Chondrocyte (in vitro differentiated cells): Measurements from ENCODE around the gene VPS8. TPM values are rescaled to one million over a fixed set of nuclear protein-coding genes. Genes with fewer than 3 reads are reported as not detected.
"Not testable (repeated sequence)": the region's sequence is repeated elsewhere in the genome, so short reads cannot be mapped to it uniquely, and the experiment has no call there.

Experiments
- DNase-seq: peaks from one replicate; pipeline ENCODE4 v3.0.0; 2021; ENCODE audit warnings: mixed read lengths, low spot score
- H3K27ac Mint-ChIP-seq: one replicate; pipeline ENCODE4 v1.8.0; 2021; ENCODE audit warnings: mild to moderate bottlenecking, moderate library complexity, mixed read lengths; ENCODE audit not compliant: unreplicated experiment
- H3K27me3 Mint-ChIP-seq: 2 replicates; pipeline ENCODE4 v1.8.0; 2021; ENCODE audit warnings: low read depth, mixed read lengths
- H3K36me3 Mint-ChIP-seq: 2 replicates; pipeline ENCODE4 v1.8.0; 2021; ENCODE audit warnings: low read depth, mixed read lengths
- H3K4me1 Mint-ChIP-seq: 2 replicates; pipeline ENCODE4 v1.8.0; 2021; ENCODE audit warnings: low read depth, mild to moderate bottlenecking, mixed read lengths
- H3K4me3 Mint-ChIP-seq: one replicate; pipeline ENCODE4 v1.8.0; 2021; ENCODE audit warnings: mild to moderate bottlenecking, moderate library complexity, mixed read lengths; ENCODE audit not compliant: unreplicated experiment
- H3K9me3 Mint-ChIP-seq: 2 replicates; pipeline ENCODE4 v1.8.0; 2021; ENCODE audit warnings: low read depth, mixed read lengths
- total RNA-seq: library from RNA; stranded (reverse); gene quantifications from 3 replicates; pipeline ENCODE4 v1.2.1, GENCODE V29; 2021
- TF ChIP-seq, protein P1 (sequence below): fragments of 200-600 bp; sonication (generic); IDR thresholded peaks from 2 replicates; pipeline ENCODE4 v1.5.0; 2021; ENCODE audit warnings: antibody characterized with exemption, mild to moderate bottlenecking, moderate library complexity

VPS8 gene
- total RNA-seq, 1 donor from 2014 or later = 53.7 TPM

DNA sequence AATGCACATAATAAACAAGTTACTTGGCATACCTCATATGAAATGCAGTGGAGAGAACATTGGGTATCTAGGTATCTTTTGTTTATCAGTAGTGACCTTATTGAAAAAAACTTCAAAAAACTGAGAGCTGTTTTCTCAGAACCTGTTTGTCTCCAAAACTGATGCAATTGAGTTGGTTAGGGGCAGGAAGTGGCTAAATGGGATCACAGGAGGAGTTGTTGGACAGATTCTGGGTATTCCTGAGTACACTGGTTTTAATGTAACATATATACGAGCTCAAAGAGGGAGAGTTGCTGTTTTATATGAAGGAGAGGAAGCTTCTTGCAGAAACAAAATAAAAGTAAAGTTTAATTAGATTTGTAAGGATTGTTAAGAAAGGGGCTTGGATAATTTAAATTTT, 181.4 kb downstream of the VPS8 start:
- Mint-ChIP-seq H3K4me1 (no peaks in the 10 kb centered on the region), H3K4me3 (no peak overlapping the region), H3K27me3 (no peaks in the 10 kb centered on the region), H3K9me3 (no peaks in the 10 kb centered on the region), H3K36me3 (peaks cover 2% of the 10 kb centered on the region), H3K27ac (no peak overlapping the region)
- TF ChIP-seq, protein P1, sequence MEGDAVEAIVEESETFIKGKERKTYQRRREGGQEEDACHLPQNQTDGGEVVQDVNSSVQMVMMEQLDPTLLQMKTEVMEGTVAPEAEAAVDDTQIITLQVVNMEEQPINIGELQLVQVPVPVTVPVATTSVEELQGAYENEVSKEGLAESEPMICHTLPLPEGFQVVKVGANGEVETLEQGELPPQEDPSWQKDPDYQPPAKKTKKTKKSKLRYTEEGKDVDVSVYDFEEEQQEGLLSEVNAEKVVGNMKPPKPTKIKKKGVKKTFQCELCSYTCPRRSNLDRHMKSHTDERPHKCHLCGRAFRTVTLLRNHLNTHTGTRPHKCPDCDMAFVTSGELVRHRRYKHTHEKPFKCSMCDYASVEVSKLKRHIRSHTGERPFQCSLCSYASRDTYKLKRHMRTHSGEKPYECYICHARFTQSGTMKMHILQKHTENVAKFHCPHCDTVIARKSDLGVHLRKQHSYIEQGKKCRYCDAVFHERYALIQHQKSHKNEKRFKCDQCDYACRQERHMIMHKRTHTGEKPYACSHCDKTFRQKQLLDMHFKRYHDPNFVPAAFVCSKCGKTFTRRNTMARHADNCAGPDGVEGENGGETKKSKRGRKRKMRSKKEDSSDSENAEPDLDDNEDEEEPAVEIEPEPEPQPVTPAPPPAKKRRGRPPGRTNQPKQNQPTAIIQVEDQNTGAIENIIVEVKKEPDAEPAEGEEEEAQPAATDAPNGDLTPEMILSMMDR = no peak
- DNase-seq = no peak

DNA sequence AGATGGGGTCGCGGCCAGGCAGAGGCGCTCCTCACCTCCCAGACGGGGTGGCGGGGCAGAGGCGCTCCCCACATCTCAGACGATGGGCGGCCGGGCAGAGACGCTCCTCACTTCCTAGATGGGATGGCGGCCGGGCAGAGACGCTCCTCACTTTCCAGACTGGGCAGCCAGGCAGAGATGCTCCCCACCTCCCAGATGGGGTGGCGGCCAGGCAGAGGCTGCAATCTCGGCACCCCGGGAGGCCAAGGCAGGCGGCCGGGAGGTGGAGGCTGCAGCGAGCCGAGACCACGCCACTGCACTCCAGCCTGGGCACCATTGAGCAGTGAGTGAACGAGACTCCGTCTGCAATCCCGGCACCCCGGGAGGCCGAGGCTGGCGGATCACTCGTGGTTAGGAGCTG, 191.9 kb downstream of the VPS8 start:
- not testable (repeated sequence) for DNase-seq, H3K27me3 Mint-ChIP-seq, H3K4me3 Mint-ChIP-seq, H3K27ac Mint-ChIP-seq, H3K9me3 Mint-ChIP-seq, H3K4me1 Mint-ChIP-seq
- peaks cover 30% of the 10 kb centered on the region for H3K36me3 Mint-ChIP-seq

DNA sequence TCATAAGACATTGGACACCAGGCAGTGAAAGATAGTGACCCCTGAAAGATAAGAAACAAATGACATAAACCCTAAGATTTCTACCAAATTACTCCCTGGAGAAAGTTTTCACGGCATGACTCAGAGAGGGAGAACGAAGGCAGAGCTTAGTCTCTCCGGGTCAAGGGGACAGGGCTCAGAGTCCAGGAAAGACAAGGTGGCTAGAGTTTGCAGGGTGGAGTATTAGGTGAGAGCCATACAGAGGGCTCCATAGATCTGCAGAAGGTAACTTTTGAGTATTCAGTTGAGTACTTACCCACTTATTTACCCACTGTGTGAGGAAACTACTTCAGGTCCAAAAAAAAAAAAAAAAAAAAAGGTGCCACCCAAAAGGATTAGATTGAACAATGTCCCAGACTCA, 197.7 kb downstream of the VPS8 start:
- Mint-ChIP-seq H3K36me3 (peaks cover 32% of the 10 kb centered on the region), H3K4me1 (no peaks in the 10 kb centered on the region), H3K27ac (no peak overlapping the region), H3K4me3 (no peak overlapping the region), H3K9me3 (peaks cover 24% of the 10 kb centered on the region), H3K27me3 (no peaks in the 10 kb centered on the region)
- TF ChIP-seq, protein P1 = no peak
- DNase-seq = no peak

DNA sequence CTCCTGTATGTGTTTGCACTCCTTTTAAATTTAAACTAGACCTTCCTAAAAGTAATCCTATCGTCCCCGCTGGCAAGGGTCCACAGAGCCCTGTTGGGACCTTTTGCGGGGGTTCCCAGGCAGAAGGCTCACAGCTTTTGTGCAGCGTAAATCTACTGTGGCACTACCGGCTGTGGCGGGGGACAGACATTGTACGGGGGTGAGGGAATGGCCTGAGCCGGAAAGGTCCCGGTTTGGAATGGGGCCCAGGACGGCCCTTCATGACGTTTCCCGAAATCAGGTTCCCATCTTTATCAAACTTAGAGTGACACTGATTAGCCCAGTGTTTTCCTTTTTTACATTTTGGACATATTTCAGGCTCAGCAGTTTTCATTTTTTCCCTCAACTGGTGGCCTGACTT, 205.6 kb downstream of the VPS8 start:
- not testable (repeated sequence) for H3K27me3 Mint-ChIP-seq, DNase-seq, H3K9me3 Mint-ChIP-seq, H3K4me3 Mint-ChIP-seq
- H3K4me1 Mint-ChIP-seq = peaks cover 25% of the 10 kb centered on the region
- H3K36me3 Mint-ChIP-seq = peaks cover 13% of the 10 kb centered on the region
- H3K27ac Mint-ChIP-seq = peak overlapping the region; percentile 33

DNA sequence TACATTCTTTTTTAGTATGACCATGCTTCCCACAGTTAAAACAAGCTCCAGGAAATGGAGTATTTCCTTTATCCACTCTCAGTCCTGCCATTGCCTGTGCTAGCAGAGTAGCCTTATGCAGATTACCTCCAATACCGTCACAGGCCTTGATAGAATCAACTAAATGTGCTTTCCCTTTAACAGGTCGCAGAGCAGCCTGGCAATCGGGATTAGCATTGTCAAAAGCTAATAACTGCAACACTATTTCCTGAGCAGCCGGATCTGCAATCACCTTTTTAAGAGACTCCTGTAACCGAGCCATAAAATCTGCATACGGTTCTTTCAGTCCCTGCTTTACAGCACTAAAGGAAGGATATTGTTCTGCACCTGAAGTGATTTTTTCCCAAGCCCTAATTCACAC, 206.0 kb downstream of the VPS8 start:
- H3K9me3 Mint-ChIP-seq, H3K27me3 Mint-ChIP-seq, H3K4me3 Mint-ChIP-seq, DNase-seq: not testable (repeated sequence)
- H3K4me1 Mint-ChIP-seq = peaks cover 25% of the 10 kb centered on the region
- peak overlapping the region; percentile 32 for H3K27ac Mint-ChIP-seq
- peaks cover 13% of the 10 kb centered on the region for H3K36me3 Mint-ChIP-seq

DNA sequence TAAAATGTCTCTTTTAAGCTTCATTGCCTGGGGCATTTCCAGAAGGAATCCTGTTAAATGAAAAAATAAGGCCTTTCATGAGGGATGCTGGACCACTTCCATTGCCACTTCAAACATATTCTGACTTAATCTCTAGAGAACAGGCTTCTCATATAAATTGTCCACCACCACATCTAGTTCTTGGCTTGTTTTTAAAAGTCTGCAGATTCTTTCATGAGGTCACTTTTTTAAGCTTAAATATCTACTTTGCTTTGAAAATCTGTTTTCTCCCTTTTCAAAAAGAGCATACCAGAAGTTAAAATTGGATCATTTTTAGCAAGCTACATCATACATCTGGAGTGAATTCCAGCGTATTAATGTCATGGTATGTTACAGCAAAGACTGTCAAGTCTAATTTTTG, 209.3 kb downstream of the VPS8 start:
- H3K27me3 Mint-ChIP-seq = no peaks in the 10 kb centered on the region
- H3K36me3 Mint-ChIP-seq = peaks cover 18% of the 10 kb centered on the region
- no peak overlapping the region for H3K4me3 Mint-ChIP-seq
- TF ChIP-seq, protein P1 = no peak
- DNase-seq = no peak
- H3K4me1 Mint-ChIP-seq = peaks cover 25% of the 10 kb centered on the region
- H3K27ac Mint-ChIP-seq = peak overlapping the region; percentile 74
- H3K9me3 Mint-ChIP-seq = peaks cover 6% of the 10 kb centered on the region

DNA sequence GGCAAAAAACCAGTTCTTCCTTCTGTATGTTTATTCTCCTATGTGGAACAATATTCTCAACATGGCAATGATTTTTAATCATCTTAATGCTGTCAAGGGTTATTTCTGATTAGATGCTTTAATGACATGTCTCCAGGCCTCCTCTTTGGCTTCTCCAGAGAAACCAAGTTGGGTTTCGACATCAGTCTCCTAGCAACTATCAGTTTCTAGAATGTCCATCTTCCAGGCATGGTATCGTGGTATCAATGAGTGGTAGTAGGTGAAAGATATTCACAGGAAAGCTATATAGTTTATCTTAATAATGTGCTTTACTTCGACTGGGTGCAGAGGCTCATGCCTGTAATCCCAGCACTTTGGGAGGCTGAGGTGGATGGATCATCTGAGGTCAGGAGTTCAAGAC, 212.4 kb downstream of the VPS8 start:
- Mint-ChIP-seq H3K9me3 (no peaks in the 10 kb centered on the region), H3K4me3 (no peak overlapping the region), H3K4me1 (peaks cover 15% of the 10 kb centered on the region), H3K27ac (no peak overlapping the region), H3K27me3 (no peaks in the 10 kb centered on the region), H3K36me3 (peaks cover 13% of the 10 kb centered on the region)
- DNase-seq = no peak
- TF ChIP-seq, protein P1 = no peak
